HG03159 (cell line): ENCODE results near the gene HCK.
"Not testable (repeated sequence)": the region's sequence is repeated elsewhere in the genome, so short reads cannot be mapped to it uniquely, and the experiment has no call there.

Source experiments
- ATAC-seq: cut with Tn5 transposase; IDR thresholded peaks from one replicate; pipeline ENCODE4 v1.9.1; 2021; ENCODE audit warnings: mild to moderate bottlenecking, moderate library complexity; ENCODE audit not compliant: unreplicated experiment

The HCK gene

DNA sequence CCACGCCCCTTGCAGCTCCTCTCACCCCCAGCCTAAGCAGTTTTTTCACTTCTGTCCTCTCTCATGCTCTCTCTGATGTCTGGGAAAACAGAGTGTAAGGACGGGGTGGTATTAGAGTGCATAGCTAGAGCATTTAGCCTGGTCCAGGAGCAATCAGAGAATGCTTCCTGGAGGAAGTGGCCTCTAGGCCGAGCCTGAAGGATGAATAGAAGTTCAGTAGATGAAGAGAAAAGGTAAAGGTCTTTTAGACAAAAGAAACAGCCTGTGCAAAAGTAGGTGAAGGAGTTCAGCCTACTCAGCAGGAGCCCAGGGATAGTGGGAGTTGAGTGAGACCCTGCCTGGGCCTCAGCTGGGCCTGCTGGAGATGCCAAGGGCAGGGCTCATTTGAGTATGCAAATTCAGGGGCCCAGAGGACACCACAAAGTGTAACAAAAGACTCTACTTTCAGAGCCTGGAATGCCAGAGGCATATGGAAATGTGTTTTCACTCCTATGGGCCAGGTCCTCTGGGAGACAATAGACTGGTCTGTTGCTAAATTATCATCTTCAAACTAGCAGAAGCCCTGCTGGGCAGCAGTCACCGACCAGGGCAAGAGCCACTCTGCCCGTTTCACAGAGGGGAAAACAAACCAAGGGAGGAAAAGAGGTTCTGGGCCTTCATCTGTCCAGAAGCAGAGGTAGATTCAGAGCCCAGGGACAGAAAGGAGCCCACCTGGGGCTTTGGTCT, 37.8 kb downstream of the HCK start:
- ATAC-seq, result no peak

DNA sequence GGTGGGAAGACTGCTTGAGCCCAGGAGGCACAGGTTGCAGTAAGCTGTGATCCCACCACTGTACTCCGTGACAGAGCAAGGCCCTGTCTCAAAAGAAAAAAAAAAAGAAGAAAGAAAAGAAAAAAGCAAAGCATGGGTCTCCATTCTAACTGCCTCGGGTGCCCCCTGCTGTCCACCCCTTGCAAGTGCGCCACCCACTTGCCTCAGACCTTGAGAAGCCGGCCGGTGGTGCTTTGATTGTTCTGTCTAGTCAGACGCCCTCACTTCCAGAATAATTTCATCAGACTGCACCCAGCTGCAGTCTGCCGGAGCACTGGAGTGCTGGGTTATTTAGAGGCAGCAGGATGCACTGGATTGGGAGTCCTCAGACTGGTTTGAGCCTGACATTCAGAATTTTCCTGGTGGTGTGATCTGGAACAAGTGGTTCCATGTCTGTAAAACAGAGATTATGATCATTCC, 39.9 kb downstream of the HCK start:
- ATAC-seq, result no peak

DNA sequence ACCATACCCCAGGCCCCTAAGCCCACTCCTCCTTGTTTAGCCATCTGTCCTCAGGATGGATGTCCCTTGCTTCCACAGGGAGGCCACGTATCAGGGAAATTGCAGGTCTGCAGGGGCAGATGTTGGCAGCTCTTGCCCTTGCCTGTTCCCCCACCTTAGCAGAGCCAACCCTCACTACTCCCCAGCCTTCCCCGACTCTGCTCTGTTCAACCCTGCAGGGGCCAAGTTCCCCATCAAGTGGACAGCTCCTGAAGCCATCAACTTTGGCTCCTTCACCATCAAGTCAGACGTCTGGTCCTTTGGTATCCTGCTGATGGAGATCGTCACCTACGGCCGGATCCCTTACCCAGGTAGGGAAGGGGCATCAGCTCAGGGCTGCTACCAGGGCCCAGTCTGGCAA, 46.7 kb downstream of the HCK start:
- ATAC-seq, result no peak

DNA sequence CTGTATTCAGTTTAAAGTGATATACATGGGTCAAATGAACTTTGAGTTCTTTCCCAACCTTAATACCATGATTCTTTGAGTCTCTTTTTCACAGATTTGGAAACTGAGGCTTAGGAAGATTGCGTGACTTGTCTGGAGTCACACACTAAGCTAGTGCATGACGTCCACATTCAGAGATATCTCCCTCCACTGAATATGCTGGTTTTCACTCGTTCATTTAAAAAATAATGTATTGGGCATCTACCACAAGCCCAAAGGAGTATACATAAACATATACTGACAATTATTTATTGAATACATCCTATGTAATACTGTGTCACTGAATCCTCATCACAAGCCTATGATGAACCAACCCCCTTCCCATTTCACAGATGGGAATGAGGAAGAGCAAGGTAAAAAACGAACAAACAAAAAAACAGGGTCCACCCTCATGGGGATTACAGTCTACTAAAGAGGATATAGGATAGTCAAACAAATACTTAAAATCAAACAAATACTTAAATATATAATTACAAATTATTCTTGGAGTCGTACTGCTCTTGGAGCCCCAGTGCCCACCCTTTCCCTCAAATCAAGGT, 56.9 kb downstream of the HCK start:
- no peak for ATAC-seq

DNA sequence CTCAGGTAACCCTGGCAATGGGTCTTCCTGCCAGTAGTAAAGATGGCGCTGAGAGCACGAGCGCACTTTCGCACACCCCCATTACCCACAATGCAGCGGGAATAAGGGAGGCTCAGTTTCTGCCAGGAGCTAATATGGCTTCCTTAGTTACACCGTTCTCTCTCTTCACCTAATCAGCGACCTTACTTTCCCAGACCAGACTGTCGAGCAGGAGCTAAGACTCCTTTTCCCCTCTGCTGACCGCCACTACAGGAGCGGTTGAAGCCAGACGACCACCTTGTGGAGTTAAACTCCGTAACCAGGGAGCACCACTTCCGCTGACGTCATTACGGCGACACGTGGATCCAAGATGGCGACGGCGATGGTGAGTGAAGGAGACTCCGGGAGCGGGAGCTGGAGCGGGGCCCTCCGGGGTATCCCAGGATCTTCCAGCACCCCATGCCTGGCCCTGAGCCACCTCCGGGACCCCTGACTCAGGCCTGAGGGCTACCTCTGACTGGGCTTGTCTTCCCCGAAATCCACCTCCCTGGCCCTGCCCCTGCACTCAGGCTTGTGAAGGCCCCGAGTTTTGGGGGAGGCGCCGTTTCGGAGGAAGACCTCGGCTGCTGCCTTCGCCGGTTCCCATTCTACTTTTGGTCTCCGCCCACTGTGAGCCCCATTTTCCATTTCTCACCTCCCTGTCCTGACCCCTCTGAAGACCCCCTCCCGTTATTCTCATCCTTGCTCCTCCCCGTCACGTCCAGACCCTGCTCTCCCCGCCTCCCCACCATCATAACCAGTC, 57.5 kb downstream of the HCK start, which contains the start of gene TM9SF4:
Gene TM9SF4 (plus strand): TSS at position 323 of the 781 bp plus-strand sequence. CDS start 27 bp downstream, at position 350.
- ATAC-seq, result peak; percentile 84

DNA sequence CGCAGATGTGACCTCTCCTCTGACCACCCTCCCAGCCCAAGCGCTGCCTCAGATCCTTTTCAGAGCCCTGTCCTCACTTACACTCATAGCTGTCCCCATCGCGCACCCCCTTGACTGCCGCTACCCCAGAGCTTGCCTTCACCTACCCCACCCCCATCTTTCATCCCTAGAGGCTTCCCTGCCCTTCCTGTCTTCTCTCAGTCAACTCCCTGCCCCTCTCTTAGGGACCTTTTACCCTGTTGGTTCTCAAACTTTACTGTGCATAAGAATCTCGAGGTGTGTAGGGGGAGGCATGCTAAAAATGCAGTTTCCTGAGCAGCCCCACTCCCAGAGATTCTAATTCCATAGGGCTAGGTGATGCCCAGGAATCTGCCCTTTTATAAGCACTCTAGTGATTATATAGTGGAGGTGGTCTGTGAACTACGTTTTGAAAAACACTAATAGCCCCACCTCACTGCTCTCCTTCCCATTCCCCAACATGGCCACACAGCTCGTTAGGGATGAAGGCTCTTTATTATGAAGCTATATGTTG, 58.2 kb downstream of the HCK start:
- peak; percentile 13 for ATAC-seq

DNA sequence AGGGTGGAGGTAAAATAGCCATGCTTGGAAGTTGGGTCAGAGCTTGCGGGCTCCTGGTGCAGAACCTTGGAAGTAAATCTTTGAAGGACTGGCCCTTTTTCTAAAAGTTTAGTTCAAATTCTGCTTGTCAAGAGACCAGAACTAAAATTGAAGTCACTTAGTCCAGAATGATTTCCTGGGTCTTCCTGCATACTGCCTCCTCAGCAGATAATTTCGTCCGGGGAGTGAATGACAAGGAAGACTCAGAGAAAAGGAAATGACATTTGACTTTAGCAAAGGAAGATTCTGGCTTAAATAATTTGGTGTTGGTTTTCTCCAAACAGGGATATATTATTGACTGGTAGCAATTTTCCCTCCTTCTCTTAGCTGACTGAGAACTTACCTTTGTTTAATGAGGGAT, 58.7 kb downstream of the HCK start:
- no peak for ATAC-seq

DNA sequence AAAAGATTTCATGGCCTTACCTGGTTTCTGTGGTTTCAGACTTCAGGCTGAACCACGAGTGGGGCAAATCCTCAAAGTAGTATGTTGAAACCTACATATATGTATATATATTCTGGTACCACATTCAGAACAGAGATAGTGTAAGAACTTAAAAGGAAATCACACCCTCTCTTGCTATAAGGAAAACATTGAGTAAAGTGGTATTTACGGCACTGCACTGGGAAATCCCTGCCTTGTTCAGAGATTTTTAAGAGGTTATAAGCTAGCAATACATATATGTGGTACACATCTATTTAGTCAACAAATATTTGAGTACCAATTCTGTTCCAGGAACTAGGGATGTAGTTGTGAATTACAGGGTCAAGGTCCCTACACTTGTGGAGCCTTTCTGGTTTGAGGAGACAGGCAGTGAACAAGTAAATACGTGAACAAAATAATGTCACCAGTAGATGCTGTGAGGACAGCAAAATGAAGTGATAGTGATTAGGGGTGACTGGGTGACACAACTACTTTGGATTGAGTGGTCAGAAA, 59.2 kb downstream of the HCK start:
- ATAC-seq, result no peak

DNA sequence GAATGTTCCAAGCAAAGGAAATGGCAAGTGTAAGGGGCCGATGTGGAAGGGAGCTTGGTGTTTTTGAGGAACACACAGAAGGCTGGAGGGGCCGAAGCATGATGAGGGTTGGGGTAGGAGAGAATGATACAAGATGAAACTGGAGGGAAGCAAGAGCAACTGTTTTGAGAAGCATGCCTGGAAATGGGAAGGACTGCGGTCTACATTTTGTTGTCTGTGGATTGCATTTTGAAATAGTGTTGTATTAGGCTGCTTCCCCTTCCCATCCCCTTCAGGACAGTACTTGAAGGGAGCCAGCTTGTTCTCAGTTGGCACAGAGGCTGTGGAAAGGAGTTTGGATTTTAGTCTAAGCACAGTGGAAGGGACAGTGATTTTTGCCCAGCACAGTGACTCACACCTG, 59.7 kb downstream of the HCK start:
- no peak for ATAC-seq

DNA sequence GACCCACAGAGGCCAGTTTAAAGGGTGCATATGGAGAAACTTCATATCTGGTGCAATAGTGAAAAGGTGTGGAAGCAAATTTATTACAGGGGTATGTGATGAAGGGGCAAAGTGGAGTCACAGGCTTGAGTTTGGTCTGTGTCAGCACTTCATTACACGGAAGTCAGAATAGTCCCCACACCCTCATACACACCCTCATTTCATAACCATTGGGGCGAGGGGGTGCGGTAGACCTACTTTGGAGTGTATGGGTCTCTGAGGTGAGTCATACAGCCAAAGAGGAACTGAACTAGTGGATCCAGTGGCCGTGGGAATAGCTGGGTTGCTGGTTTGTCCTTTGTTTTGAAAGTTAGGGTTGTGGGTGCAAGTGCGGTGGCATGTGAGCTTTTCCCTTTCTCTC, 60.8 kb downstream of the HCK start:
- no peak for ATAC-seq

DNA sequence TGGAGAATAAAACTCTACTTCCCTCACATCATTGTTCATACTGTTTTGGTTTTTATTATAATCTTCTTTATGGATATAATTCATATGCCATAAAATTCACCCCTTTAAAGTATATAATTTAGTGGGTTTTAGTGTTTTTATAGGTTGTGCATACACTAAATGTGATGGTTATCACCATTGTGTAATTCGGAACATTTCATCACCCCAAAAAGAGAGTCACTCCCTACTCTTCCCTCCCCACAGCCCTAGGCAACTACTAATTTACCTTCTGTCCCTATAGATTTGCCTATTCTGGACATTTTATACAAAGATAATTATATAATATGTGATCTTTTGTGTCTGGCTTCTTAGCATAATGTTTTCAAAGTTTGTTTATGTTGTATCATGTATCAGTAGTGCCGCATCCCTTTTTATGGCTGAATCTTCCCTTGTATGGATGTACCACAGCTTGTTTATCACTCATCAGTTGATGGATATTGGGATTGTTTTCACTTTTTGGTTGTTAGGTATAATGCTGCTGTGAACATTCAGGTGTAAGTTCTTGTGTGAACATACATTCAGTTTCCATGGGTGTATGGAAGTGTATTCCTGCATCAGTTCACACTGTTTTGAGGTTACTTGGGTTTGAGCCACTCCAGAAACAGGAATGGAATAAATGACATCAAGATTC, 61.7 kb downstream of the HCK start:
- ATAC-seq, result no peak

DNA sequence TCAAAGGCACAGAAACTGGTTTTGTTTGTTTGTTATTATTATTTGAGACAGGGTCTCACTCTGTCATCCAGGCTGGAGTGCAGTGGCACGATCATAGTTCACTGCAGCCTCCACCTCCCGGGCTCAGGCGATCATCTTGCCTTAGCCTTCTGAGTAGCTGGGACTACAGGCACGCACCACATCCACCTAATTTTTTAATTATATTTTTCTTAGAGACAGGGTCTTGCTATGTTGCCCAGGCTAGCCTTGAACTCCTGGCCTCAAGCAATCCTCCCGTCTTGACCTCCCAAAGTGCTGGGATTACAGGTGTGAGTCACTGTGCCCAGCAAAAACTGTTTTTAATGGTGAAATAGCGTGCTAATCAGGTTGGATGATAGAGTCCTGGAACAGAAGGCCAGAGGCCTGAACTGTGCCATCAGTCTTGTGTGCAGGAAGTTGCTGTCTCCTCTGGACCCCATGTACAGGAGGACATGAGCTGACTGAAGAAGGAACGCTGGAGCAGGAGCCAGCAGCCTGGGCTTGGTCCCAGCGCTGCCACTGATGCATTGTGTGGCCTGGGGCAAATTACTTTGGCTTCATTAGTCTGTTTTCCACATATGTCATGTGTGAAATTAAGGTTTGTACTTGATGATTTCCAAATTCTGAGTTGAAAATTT, 62.4 kb downstream of the HCK start:
- no peak for ATAC-seq

DNA sequence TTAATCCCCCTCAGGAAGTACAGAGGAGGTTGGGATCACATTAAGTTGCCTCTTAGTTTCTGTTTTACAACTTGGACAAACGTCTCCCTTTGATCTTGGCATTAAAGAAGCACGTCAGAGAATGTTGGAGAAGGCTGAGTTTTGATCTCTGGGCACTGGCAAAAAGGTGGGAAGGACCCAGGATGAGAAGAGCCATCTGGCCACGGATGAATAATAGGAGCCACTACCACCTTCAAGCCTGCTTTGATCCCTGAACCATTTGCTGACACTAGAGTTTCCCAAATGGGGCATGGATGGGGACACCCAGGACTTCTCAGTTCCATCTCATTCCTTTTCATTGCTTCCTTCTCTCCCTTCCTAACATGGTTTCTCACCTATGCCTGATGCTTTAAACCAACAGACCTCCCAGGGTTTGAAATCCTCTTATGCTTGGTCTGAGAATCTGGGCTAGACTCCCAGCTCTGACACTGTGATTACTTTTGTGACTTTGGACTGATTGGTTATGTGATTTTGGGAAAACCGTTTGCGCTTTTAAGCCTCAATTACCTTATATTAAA, 63.2 kb downstream of the HCK start:
- ATAC-seq, result no peak

DNA sequence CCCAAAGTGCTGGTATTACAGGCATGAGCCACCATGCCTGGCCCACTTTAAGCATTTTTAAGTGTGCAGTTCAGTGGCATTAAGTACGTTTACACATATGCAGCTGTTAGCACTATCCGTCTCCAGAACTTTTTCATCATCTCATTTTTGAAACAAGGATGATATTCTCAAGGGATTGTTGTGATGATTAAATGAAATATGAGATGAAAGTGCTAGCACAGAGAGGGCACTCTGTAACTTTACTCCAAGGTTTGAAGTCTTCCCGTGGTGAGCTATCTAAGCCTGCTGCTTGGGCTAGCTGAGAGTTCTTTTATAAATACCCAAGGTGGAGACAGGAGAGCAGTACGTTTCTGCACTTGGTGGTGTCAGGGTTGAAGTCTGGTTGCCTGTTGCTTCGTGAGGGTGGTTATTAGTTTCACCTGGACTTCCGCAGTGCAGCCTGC, 64.1 kb downstream of the HCK start:
- no peak for ATAC-seq

DNA sequence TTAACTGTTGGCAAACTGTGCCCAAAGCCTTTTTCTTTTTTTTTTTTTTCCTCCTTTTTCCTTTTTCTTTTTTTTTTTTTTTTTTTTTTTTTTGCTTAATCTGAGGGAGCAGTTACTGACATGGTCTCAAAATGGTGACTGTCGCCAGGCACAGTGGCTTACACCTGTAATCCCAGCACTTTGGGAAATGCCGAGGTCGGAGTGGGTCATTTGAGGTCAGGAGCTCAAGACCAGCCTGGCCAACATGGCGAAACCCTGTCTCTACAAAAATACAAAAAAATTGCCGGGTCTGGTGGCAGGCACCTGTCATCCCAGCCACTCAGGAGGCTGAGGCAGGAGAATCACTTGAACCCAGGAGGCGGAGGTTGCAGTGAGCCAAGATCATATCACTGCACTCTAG, 64.8 kb downstream of the HCK start:
- ATAC-seq, result not testable (repeated sequence)

DNA sequence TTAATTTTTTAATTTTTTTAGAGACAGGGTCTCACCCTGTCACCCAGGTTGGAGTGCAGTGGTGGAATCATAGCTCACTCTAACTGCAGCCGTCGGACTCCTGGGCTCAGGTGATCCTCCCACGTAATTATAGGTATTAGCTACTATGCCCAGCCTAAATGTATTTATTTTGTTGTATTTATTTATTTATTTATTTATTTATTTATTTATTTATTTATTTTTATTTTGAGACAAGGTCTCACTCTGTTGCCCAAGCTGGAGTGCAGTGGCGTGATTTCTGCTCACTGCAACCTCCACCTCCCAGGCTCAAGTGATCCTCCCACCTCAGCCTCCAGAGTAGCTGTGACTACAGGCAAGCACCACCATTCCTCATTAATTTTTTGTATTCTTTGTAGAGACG, 66.4 kb downstream of the HCK start:
- ATAC-seq, result not testable (repeated sequence)

DNA sequence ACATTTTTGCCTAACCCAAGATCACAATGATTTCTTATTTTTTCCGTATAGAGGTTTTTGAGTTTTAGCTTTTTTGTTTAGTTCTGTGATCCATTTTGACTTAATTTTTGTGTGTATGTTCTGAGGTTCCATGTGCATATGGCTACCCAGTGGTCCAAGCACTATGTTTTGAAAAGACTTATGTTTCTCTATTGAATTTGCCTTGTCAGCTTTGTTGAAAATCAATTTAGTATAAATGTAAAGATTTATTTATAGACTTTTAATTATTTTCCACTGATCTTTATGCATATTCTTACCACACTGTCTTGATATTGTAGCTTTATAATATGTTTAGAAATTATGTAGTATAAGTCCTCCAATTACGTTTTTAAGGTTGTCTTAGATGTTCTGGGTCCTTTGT, 67.7 kb downstream of the HCK start:
- no peak for ATAC-seq

DNA sequence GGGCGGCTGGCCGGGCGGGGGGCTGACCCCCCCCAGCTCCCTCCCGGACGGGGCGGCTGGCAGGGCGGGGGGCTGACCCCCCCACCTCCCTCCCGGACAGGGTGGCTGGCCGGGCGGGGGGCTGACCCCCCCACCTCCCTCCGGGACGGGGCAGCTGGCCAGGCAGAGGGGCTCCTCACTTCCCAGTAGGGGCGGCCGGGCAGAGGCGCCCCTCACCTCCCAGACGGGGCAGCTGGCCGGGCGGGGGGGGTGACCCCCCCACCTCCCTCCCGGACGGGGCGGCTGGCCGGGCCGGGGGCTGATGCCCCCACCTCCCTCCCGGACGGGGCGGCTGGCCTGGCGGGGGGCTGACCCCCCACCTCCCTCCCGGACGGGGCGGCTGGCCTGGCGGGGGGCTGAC, 69.9 kb downstream of the HCK start:
- ATAC-seq, result not testable (repeated sequence)

DNA sequence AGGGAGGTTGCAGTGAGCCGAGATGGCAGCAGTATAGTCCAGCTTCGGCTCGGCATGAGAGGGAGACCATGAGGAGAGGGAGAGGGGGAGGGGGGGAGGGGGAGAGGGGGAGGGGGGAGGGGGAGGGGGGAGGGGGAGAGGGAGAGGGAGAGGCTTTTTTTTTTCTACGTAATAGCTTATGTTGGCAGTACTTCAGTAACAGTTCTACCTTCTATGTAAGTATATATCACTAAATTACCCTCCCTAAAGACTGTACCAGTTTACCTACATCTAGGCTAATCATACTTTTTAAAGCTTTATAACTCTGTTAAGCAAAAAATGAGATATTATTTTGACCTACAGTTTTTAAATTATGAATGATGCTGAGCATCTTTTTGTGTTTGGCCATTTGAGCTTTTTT, 71.0 kb downstream of the HCK start:
- no peak for ATAC-seq

DNA sequence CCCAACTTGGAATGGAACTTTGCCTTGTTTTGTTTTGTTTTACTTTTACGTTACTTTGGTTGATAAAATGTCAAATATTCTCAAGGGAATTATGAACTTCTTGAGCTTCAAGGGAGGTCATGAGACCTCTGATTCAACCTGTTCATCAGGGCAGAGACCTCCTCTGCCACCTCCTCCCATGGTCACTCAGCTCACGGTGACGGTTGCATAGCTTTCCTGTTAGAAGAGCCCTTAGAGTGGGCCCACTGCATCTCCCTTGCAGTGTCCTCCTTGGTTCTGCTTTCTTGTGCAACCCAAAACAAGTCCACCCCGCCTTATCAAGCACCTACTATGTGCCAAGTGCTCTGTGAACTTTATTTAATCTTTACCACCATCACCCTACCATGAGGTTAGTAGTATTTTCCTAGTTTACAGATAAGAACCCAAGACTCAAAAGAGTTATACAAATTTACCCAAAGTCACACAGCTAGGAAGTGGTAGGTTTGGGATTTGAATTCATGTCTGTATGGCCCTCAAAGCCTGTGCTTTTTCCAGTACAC, 72.9 kb downstream of the HCK start:
- no peak for ATAC-seq
